ENCODE data around the gene KRT13.

DNA sequence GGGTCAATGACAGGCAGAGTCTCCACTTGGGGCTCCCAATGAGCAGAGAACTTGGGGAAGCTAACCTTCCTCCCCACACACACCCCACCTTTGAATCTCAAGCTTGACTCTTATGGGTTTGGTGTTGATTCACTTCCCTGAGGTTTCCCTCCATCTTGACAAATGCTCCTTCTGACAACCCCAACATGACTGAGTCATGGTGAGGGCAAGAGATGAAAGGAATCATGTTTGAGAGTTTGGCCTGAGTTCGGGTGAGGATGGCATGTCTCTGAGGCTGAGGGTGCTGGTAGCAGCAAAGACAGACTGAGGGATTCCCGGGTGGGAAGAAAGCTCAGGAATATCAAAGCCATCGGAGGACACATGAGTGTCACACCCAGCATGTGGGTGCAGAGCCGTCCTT is 47.8 kb upstream of the KRT13 start:
- TF ChIP-seq, protein P1, sequence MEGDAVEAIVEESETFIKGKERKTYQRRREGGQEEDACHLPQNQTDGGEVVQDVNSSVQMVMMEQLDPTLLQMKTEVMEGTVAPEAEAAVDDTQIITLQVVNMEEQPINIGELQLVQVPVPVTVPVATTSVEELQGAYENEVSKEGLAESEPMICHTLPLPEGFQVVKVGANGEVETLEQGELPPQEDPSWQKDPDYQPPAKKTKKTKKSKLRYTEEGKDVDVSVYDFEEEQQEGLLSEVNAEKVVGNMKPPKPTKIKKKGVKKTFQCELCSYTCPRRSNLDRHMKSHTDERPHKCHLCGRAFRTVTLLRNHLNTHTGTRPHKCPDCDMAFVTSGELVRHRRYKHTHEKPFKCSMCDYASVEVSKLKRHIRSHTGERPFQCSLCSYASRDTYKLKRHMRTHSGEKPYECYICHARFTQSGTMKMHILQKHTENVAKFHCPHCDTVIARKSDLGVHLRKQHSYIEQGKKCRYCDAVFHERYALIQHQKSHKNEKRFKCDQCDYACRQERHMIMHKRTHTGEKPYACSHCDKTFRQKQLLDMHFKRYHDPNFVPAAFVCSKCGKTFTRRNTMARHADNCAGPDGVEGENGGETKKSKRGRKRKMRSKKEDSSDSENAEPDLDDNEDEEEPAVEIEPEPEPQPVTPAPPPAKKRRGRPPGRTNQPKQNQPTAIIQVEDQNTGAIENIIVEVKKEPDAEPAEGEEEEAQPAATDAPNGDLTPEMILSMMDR (IDR thresholded peaks at IDR 0.05) = no peak
- TF ChIP-seq POLR2AphosphoS5 (IDR thresholded peaks at IDR 0.05) (no peak), EP300 (IDR thresholded peaks at IDR 0.05) (no peak)

Data from sigmoid colon (tissue), 4 donors.